LNCAP (cell line): ENCODE measurements around the gene HMGCR.

ENCODE experiments used
- TF ChIP-seq, protein P1 (sequence below): fragments of 450-650 bp; IDR thresholded peaks from 2 replicates; pipeline ENCODE4 v1.5.1; 2017; ENCODE audit warnings: mild to moderate bottlenecking

Gene HMGCR

DNA sequence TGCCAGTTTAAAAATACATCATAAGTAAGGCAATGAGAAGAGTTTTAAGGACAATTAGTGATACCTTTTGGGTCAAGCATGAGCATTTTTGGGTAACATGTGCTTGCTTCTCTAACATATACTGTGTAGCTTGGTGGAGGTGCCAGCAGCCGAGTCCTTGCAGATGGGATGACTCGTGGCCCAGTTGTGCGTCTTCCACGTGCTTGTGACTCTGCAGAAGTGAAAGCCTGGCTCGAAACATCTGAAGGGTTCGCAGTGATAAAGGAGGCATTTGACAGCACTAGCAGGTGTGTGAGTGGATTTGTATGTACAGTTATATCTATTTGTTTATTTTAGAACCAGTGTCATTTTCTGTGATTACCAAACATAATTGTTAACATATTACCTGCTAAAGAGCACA, 18.2 kb downstream of the HMGCR start:
- TF ChIP-seq, protein P1, sequence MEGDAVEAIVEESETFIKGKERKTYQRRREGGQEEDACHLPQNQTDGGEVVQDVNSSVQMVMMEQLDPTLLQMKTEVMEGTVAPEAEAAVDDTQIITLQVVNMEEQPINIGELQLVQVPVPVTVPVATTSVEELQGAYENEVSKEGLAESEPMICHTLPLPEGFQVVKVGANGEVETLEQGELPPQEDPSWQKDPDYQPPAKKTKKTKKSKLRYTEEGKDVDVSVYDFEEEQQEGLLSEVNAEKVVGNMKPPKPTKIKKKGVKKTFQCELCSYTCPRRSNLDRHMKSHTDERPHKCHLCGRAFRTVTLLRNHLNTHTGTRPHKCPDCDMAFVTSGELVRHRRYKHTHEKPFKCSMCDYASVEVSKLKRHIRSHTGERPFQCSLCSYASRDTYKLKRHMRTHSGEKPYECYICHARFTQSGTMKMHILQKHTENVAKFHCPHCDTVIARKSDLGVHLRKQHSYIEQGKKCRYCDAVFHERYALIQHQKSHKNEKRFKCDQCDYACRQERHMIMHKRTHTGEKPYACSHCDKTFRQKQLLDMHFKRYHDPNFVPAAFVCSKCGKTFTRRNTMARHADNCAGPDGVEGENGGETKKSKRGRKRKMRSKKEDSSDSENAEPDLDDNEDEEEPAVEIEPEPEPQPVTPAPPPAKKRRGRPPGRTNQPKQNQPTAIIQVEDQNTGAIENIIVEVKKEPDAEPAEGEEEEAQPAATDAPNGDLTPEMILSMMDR: no peak

DNA sequence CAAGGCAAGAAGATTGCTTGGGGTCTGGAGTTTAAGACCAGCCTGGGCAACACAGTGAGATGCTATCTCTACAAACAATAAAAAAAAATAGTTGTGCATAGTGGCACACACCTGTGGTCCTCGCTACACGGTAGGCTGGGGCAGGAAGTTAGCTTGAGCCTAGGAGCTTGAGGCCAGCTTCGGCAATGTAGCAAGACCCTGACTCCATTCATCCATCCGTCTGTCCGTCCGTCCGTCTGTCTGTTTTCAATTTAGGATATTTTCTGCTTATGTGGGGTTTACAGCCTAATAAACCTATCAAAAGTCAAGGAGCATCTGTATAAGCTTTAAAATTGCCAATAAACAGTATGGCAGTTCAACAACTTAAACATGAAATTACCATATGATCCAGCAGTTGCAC, 19.7 kb downstream of the HMGCR start:
- TF ChIP-seq, protein P1: no peak

DNA sequence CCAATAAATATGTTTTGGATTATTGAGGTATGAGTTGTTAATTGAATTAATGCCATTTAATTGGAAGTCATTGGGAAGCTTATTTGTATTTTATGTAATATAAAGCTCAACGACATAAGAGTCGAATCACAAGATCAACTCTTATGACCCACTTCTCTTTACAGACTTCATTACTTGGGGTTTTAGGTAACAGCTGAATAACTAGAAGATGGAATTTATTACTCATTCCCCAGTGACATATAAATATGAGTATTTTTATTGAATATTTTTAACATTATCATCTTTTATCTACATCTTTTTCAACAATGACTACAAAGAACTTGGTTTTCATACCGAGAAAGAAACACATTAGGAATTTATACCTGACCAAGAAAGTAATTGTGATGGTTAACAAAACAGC, 21.1 kb downstream of the HMGCR start:
- TF ChIP-seq, protein P1: no peak

DNA sequence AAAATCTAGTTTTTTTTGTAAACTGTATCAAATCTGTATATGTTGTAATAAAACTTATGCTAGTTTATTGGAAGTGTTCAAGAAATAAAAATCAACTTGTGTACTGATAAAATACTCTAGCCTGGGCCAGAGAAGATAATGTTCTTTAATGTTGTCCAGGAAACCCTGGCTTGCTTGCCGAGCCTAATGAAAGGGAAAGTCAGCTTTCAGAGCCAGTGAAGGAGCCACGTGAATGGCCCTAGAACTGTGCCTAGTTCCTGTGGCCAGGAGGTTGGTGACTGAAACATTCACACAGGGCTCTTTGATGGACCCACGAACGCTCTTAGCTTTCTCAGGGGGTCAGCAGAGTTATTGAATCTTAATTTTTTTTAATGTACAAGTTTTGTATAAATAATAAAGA, 24.3 kb downstream of the HMGCR start:
- TF ChIP-seq, protein P1: no peak

DNA sequence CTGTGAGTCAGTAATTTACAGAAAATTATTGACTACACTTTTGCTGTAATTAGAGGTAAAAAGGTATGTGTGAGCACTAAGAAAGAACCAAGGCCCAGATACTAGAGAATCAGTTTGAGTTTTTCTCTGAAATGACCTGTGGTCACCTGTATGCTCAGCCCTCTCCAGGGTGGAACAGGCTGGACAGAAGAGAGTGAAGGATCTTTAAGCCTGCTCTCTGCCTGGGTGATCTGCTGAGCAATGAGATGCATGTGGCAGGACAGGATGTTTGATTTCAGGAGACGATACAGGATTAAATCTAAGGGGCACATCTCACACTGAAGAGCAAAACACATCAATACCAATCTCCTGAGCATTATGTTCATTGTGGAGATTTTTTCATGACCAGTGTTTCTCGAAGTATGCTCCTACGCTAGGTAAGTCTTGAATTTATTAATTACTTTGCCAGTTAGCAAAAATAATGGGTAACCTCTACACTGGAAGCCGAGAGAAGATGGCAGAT, 25.5 kb downstream of the HMGCR start:
- TF ChIP-seq, protein P1: no peak

DNA sequence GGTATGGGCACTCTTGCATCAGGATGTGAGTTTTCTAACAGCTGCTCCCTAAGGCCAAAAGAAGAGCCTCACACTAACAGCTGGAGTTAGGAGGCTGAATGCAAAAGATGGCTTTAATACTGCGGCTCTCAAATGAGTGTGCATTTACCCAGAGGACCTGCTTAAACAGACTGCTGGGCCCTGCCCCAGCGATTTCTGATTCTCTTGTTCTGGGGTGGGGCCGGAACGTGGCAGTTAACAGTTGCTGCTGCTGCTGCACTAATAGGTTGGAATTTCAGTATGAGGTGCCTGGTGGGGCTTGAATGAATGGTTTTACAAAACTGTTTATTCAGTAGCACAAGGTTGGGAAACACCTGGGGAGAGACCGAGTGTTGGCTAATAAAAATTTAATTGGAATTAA, 26.1 kb downstream of the HMGCR start:
- TF ChIP-seq, protein P1: no peak

DNA sequence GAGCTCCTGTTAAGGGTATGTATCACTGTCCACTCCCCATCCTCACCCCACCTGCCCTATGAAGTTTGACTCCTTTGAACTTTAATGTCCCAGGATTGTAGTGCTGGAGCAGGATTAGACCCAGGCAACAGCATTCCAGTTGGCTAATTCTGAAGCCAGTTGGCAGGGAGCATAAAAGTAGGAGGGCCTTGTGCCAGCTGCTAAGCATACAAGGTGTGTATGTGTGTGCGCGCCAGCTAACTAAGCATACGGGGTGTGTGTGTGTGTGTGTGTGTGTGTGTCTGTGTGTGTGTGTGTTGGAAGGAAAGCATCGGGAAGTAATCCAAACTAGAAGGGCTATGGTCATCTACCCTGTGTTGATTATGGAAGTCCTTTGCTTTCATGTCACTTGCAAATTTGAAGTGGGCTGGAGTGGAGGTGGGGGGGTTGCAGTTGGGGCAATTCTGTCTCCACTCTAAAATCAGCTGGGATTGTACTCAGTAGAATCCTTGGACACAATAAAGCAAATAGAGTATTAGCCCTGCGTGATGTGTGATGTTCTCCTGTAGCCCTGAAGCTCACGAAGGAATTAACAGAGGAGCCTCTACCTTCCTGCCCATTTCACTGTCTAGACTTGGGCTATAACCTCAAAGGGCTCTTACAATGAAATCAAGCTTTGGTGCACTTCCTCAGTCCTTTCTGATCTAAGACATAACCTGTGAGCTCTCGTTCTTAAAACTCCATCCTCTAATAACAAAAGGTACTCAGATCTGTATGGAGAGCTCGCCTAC, 26.9 kb downstream of the HMGCR start:
- TF ChIP-seq, protein P1: no peak
